ENCODE measurements around the gene NOTCH1. TPM values are rescaled to one million over a fixed set of nuclear protein-coding genes. Genes with fewer than 3 reads are reported as not detected.

Gene NOTCH1
- total and polyA plus RNA-seq, 4 donors = 28.2 to 75.9 (median 50.0) TPM

- WGBS (ENCODE audit: insufficient coverage) = 37% methylated on average over 3 of the region's 13 CpGs
- H3K36me3 ChIP-seq (ENCODE audit: control insufficient read depth, insufficient read depth, low read length) = peaks cover 97% of the 10 kb centered on the region
- peaks cover 82% of the 10 kb centered on the region for H3K4me1 ChIP-seq (ENCODE audit: control insufficient read depth, insufficient read depth, low read length)
- H3K9me3 ChIP-seq (ENCODE audit: control insufficient read depth, insufficient read depth, low read length) = no peaks in the 10 kb centered on the region
- DNase-seq (ENCODE audit: low read depth in 4 of 6, low spot score in 6 of 6) = peak in 1 of 6 donors; percentile 34
- H3K4me3 ChIP-seq (ENCODE audit: low read depth, low read length) = no peak overlapping the region
- H3K27ac ChIP-seq (ENCODE audit: low read depth, low read length) = peak overlapping the region; percentile 96
- no peaks in the 10 kb centered on the region for H3K27me3 ChIP-seq (ENCODE audit: control insufficient read depth, insufficient read depth, low read length)
Measured at GRCh38 chr9:136512651-136513071, 33.2 kb downstream of the NOTCH1 start.

GRCh38 chr9:136511670-136512592 lies 33.9 kb downstream of the NOTCH1 start:
- H3K36me3 ChIP-seq (ENCODE audit: control insufficient read depth, insufficient read depth, low read length) = peaks cover 97% of the 10 kb centered on the region

GRCh38 chr9:136511144-136511669 lies 34.6 kb downstream of the NOTCH1 start:
- Histone ChIP-seq H3K27ac (ENCODE audit: low read depth, low read length) (peak overlapping the region; percentile 96), H3K4me3 (ENCODE audit: low read depth, low read length) (no peak overlapping the region), H3K36me3 (ENCODE audit: control insufficient read depth, insufficient read depth, low read length) (peaks cover 97% of the 10 kb centered on the region), H3K4me1 (ENCODE audit: control insufficient read depth, insufficient read depth, low read length) (peaks cover 68% of the 10 kb centered on the region), H3K27me3 (ENCODE audit: control insufficient read depth, insufficient read depth, low read length) (no peaks in the 10 kb centered on the region), H3K9me3 (ENCODE audit: control insufficient read depth, insufficient read depth, low read length) (no peaks in the 10 kb centered on the region)
- WGBS (ENCODE audit: insufficient coverage) = 84% methylated on average over 28 of the region's 28 CpGs
- no peak for DNase-seq (ENCODE audit: low read depth in 4 of 6, low spot score in 6 of 6)

More at GRCh38 chr9:136511670-136512592, 33.9 kb downstream of the NOTCH1 start:
- peak overlapping the region; percentile 96 for H3K27ac ChIP-seq (ENCODE audit: low read depth, low read length)
- WGBS (ENCODE audit: insufficient coverage) = 36% methylated on average over 45 of the region's 46 CpGs
- no peaks in the 10 kb centered on the region for H3K27me3 ChIP-seq (ENCODE audit: control insufficient read depth, insufficient read depth, low read length)
- peaks cover 75% of the 10 kb centered on the region for H3K4me1 ChIP-seq (ENCODE audit: control insufficient read depth, insufficient read depth, low read length)
- no peaks in the 10 kb centered on the region for H3K9me3 ChIP-seq (ENCODE audit: control insufficient read depth, insufficient read depth, low read length)
- peak in 4 of 6 donors; percentile 69 to 92 (median 80) for DNase-seq (ENCODE audit: low read depth in 4 of 6, low spot score in 6 of 6)
- H3K4me3 ChIP-seq (ENCODE audit: low read depth, low read length) = no peak overlapping the region

GRCh38 chr9:136510561-136510960 lies 35.3 kb downstream of the NOTCH1 start:
- H3K27ac ChIP-seq (ENCODE audit: low read depth, low read length) = peak overlapping the region; percentile 96
- H3K9me3 ChIP-seq (ENCODE audit: control insufficient read depth, insufficient read depth, low read length) = no peaks in the 10 kb centered on the region
- H3K4me3 ChIP-seq (ENCODE audit: low read depth, low read length) = no peak overlapping the region
- H3K36me3 ChIP-seq (ENCODE audit: control insufficient read depth, insufficient read depth, low read length) = peaks cover 97% of the 10 kb centered on the region
- H3K4me1 ChIP-seq (ENCODE audit: control insufficient read depth, insufficient read depth, low read length) = peaks cover 61% of the 10 kb centered on the region
- H3K27me3 ChIP-seq (ENCODE audit: control insufficient read depth, insufficient read depth, low read length) = no peaks in the 10 kb centered on the region
- no peak for DNase-seq (ENCODE audit: low read depth in 4 of 6, low spot score in 6 of 6)
- 89% methylated on average over 24 of the region's 26 CpGs for WGBS (ENCODE audit: insufficient coverage)

GRCh38 chr9:136509549-136509948 lies 36.3 kb downstream of the NOTCH1 start:
- Histone ChIP-seq H3K4me3 (ENCODE audit: low read depth, low read length) (no peak overlapping the region), H3K36me3 (ENCODE audit: control insufficient read depth, insufficient read depth, low read length) (peaks cover 97% of the 10 kb centered on the region), H3K4me1 (ENCODE audit: control insufficient read depth, insufficient read depth, low read length) (peaks cover 51% of the 10 kb centered on the region), H3K27ac (ENCODE audit: low read depth, low read length) (no peak overlapping the region), H3K9me3 (ENCODE audit: control insufficient read depth, insufficient read depth, low read length) (no peaks in the 10 kb centered on the region), H3K27me3 (ENCODE audit: control insufficient read depth, insufficient read depth, low read length) (no peaks in the 10 kb centered on the region)
- WGBS (ENCODE audit: insufficient coverage) = 75% methylated on average over 27 of the region's 27 CpGs
- no peak for DNase-seq (ENCODE audit: low read depth in 4 of 6, low spot score in 6 of 6)

- Histone ChIP-seq H3K36me3 (ENCODE audit: control insufficient read depth, insufficient read depth, low read length) (peaks cover 97% of the 10 kb centered on the region), H3K27me3 (ENCODE audit: control insufficient read depth, insufficient read depth, low read length) (no peaks in the 10 kb centered on the region), H3K4me1 (ENCODE audit: control insufficient read depth, insufficient read depth, low read length) (peaks cover 45% of the 10 kb centered on the region), H3K9me3 (ENCODE audit: control insufficient read depth, insufficient read depth, low read length) (no peaks in the 10 kb centered on the region), H3K27ac (ENCODE audit: low read depth, low read length) (no peak overlapping the region), H3K4me3 (ENCODE audit: low read depth, low read length) (no peak overlapping the region)
- no peak for DNase-seq (ENCODE audit: low read depth in 4 of 6, low spot score in 6 of 6)
- 87% methylated on average over 32 of the region's 37 CpGs for WGBS (ENCODE audit: insufficient coverage)
Measured at GRCh38 chr9:136508729-136509500, 36.9 kb downstream of the NOTCH1 start.

- Histone ChIP-seq H3K4me1 (ENCODE audit: control insufficient read depth, insufficient read depth, low read length) (peaks cover 36% of the 10 kb centered on the region), H3K27ac (ENCODE audit: low read depth, low read length) (no peak overlapping the region), H3K27me3 (ENCODE audit: control insufficient read depth, insufficient read depth, low read length) (no peaks in the 10 kb centered on the region), H3K36me3 (ENCODE audit: control insufficient read depth, insufficient read depth, low read length) (peaks cover 99% of the 10 kb centered on the region), H3K9me3 (ENCODE audit: control insufficient read depth, insufficient read depth, low read length) (no peaks in the 10 kb centered on the region), H3K4me3 (ENCODE audit: low read depth, low read length) (no peak overlapping the region)
- WGBS (ENCODE audit: insufficient coverage) = 95% methylated on average over 21 of the region's 23 CpGs
- DNase-seq (ENCODE audit: low read depth in 4 of 6, low spot score in 6 of 6) = no peak
Measured at GRCh38 chr9:136507992-136508375, 37.9 kb downstream of the NOTCH1 start.

- no peak for DNase-seq (ENCODE audit: low read depth in 4 of 6, low spot score in 6 of 6)
- no peak overlapping the region for H3K4me3 ChIP-seq (ENCODE audit: low read depth, low read length)
- H3K36me3 ChIP-seq (ENCODE audit: control insufficient read depth, insufficient read depth, low read length) = peaks cover 100% of the 10 kb centered on the region
- H3K4me1 ChIP-seq (ENCODE audit: control insufficient read depth, insufficient read depth, low read length) = peaks cover 30% of the 10 kb centered on the region
- H3K27ac ChIP-seq (ENCODE audit: low read depth, low read length) = no peak overlapping the region
- H3K27me3 ChIP-seq (ENCODE audit: control insufficient read depth, insufficient read depth, low read length) = no peaks in the 10 kb centered on the region
- 90% methylated on average over 24 of the region's 28 CpGs for WGBS (ENCODE audit: insufficient coverage)
- no peaks in the 10 kb centered on the region for H3K9me3 ChIP-seq (ENCODE audit: control insufficient read depth, insufficient read depth, low read length)
Measured at GRCh38 chr9:136507221-136507991, 38.4 kb downstream of the NOTCH1 start.

- H3K4me3 ChIP-seq (ENCODE audit: low read depth, low read length) = no peak overlapping the region
- H3K4me1 ChIP-seq (ENCODE audit: control insufficient read depth, insufficient read depth, low read length) = peaks cover 20% of the 10 kb centered on the region
- H3K27ac ChIP-seq (ENCODE audit: low read depth, low read length) = no peak overlapping the region
- 94% methylated on average over 30 of the region's 30 CpGs for WGBS (ENCODE audit: insufficient coverage)
- H3K9me3 ChIP-seq (ENCODE audit: control insufficient read depth, insufficient read depth, low read length) = no peaks in the 10 kb centered on the region
- H3K27me3 ChIP-seq (ENCODE audit: control insufficient read depth, insufficient read depth, low read length) = no peaks in the 10 kb centered on the region
- no peak for DNase-seq (ENCODE audit: low read depth in 4 of 6, low spot score in 6 of 6)
- H3K36me3 ChIP-seq (ENCODE audit: control insufficient read depth, insufficient read depth, low read length) = peaks cover 100% of the 10 kb centered on the region
Measured at GRCh38 chr9:136506425-136506824, 39.4 kb downstream of the NOTCH1 start.
